HG02884 (cell line): Measurements from ENCODE around the gene SERPINE3.

Experiments used
- ATAC-seq: cut with Tn5 transposase; IDR thresholded peaks from one replicate; pipeline ENCODE4 v1.9.1; 2021; ENCODE audit warnings: mild to moderate bottlenecking, moderate library complexity; ENCODE audit not compliant: unreplicated experiment

The SERPINE3 gene

DNA sequence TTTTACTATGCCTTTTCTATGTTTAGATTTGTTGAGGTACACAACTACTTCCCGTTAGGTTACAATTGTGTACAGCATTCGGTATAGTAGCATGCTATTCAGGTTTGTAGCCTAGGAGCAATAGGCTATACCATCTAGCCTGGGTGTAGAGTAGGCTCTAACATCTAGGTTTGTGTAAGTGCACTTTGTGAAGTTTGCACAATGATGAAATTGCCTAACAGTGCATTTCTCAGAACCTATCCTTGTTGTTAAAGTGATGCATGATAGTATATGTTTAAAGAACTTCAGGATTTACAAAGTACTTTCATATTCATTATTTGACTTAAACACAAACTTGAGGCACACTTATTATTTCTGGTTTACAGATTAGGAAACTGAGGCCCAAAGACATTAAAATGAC lies 11.5 kb upstream of the SERPINE3 start:
- ATAC-seq = no peak

DNA sequence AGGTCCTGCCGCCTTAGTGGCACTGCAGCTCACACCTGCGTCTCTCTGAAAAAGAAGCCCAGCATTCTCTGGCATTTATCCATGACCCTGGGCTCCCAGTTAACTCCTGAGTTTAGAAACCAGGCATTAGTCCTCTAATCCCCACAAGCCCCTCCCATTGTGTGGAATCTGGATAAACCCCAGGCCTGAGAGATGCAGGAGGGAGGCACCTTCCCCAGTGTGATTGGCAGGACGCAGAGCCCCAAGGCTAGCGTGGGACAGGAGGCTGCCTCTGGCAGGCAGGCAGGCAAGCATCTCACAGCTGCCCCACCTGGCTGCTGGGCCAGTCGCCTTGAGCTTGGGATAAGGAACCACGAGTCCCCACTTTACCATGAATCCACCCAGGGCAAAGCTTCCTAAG lies 11.0 kb upstream of the SERPINE3 start:
- ATAC-seq = no peak

DNA sequence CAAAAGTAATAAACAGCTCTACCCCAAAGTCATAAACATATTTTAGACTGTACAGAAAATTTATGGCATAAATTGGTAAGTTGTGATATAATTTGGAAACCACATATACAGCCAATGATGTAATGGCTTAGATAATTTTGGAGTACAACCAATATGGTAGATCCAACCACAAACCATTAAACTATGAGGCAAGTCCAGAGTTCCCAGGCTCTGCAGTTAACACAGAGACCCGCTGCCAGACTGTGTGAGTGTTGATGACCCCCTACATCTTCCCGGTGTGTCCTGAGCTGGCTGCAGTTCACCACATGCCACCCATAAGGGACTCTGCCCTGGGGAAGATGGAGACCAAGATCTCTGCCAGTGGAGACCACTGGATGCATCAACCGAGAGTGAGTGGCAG lies 9.9 kb upstream of the SERPINE3 start:
- ATAC-seq = no peak

DNA sequence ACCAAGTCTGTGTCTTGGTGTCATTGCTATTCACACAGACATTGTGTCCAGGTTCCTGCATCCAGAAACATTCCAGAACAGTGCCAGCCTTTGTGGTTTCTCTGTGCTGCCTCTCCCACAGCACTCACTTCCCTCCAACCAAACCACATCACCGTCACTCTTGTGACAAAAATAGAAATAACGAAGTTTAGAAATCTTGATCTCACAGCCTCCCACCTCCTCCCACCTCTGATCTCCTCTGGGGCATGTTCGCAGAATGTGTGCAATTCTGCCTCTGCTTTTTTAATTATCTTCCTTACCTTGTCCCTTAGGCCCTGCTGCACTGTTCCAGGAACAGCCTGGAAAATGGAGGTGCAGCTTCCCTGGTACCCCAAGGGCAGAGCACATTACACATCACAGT lies 8.7 kb upstream of the SERPINE3 start:
- peak; percentile 54 for ATAC-seq

DNA sequence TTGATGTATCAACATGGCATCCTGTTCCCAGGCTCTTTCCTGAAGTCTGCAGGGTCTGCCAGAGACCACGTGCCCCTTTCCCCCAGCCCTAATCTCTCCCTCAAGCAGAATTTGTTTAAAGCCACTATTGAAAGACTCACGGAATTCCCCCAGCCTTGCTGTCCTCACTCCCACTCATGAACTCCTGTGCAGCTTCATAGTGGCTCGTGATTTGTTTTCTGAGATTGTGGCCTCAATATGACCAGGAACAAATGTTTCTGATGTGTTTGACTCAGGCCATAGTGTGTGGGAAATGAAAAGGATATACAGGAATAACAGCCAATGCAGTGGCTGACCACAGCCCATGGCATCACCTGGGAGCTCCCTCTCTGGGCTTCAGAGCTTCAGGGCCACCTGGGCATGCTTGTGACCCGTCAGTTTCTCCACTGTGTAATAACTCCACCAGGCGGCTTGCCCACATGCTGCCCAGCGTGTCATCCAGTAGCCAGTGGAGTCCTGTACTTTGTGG lies 8.1 kb upstream of the SERPINE3 start:
- peak; percentile 62 for ATAC-seq

DNA sequence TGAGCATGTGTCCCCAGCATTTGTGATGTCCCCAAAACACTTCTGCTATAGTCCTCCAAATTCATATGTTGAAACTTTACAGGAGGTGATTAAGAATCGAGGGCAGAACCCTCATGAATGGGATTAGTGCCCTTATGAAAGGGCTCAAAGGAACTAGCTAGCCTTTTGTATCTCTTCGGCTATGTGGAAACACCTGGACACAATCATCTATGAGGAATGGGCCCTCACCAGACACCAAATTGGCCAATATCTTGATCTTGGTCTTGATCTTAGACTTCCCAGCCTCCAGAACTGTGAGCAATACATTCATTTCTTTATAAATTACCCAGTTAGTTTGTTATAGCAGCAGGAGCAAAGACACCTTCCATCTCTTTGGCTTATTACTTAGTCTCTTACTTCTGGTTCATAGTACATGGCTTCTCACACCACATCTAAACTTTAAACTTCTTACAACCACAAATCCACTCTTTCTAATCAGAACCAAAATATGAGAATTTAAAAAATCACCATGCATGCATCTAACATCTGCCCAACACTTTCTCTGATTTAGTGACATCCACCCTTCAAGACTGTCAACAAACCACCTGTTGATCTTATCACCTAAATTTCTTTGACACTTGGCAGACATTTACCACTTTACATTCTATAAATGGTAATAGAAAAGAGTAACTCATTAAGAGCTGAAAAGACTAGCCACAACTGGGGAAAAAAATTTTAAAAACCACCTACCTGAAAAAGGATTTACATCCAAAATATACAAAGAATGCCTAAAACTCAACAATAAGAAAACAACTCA lies 6.7 kb upstream of the SERPINE3 start:
- no peak for ATAC-seq

DNA sequence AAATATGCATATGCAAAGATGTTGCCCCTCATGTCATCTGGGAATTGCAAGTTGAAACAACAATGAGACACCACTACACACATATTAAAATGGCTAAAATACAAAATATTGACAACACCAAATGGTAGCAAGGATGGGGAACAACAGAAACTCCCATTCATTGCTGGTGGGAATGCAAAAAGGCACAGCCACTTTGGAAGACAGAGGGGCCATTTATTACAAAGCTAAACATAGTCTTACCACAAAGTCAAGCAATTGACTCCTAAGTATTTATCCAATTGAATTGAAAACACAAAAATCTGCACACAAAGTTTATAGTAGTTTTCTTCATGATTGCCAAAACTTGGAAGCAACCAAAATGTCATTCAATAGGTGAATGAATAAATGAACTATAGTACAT lies 6.1 kb upstream of the SERPINE3 start:
- ATAC-seq = no peak

DNA sequence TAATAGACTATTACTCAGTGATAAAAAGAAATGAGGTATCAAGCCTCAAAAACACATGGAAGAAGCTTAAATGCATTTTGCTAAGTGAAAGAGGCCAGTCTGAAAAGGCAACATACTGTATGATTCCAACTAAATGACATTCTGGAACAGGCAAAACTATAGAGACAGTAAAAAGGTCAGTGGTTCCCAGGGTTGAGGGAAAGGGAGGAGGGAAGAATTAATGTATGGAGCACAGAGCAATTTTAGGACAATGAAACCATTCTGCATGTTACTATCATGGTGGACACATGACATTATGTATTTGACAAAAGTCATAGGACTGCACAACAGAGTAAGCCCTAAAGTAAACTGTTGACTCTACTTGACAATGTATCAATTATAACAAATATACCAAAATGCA lies 5.7 kb upstream of the SERPINE3 start:
- no peak for ATAC-seq

DNA sequence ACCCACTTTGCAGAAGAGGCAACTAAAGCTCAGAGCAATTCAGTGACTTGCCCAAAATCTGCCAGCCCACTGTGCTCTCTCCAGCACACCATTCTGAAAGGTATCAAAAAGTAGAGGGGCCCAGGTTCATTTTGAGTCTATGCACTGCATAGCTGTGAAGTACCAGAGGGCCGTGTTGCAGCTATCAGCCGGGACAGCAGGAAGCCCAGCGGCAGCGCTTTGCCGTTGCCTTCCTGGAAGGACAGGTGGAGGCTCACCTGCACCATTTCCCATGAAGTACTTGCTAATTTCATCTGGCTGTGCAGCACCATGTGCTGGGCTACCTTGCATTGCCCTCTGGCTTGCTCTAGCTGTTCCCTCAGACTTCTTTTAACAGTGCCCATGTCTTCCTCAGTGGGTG lies 2.7 kb upstream of the SERPINE3 start:
- ATAC-seq = no peak

DNA sequence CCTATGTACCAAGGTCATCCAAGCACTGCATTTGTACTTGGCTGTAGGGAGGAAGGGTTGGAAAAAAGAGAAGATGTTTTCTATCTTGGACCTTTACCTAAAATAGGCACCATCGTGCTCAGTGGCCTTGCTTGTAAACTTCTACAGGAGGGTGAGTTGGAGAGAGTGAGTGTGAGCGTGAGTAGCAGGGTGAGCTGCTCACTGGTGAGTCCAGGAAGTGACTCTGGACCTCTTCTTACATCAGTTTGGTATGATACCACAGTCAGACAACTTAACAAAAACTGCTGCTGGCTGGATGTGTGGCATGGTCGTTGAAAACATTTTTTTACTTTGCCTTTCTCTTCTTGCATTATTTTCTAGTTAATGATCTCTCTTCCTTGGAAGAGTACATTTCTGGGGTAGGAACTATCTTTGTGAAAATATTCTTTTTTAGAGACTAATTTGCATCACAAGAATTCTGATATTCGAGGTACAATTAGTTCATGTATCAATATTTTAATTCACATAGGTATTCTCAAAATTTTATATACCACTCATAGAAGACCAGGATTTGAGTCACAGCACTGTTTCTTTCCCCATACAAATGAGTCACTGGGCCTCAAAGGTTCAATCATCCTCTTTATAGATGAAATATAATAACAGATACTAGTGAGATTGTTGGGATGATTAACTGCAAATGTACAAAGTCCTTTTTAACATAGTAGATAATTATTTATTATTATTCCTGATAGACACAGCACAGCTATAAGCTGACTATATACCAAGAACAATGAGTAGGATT lies 651 bp downstream of the SERPINE3 start:
- ATAC-seq = no peak

DNA sequence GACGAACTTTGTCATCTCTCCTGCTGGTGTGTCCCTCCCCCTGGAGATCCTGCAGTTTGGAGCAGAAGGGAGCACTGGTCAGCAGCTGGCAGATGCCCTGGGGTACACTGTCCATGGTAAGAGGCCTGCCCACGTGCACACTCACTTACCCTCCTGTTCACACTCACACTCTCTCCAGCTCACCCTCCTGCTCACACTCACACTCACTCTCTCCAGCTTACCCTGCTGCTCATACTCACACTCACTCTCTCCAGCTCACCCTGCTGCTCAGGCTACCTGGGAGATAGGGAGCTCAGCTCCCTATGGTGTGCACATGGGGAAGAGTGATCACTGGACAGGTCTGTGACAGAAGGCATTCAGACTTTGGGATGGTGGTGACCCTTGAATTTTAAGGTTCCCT lies 1.7 kb downstream of the SERPINE3 start:
- no peak for ATAC-seq

DNA sequence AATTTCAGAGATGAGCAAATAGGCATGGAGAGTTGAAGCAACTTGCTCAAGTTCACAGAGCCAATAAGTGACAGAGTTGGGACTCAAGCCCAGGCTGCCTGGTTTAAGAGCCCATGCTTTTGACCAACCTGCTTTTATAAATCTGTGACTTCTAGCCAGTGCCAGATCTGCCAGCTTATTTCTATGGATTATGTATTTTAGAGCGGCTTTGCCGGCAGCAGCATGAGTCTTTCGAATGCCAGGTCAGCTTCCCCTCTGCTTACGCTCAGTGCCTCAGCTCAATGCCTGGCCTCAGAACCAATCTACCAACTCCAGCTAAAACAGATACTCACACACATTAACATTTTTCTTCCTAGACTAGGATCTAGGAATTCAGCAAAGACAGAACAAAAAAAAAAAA lies 2.3 kb downstream of the SERPINE3 start:
- no peak for ATAC-seq

DNA sequence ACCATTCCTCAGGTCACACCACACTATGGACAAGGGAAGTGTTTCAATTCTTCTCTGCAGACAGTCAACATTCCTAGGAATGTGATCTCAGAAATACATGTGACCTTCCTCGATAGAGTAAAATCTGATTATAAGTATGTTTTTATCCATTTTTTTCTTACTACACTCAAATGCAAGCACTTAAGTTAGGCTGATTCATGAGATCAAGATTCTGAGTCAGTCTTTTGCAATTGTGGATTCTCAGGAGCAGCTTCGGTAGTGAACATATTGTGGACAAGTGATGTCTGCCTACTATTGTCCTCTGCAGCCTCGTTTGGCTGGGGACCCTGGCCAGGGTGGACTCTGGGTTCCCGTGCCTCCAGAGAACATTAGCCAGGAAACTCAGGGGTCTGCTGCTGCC lies 3.2 kb downstream of the SERPINE3 start:
- no peak for ATAC-seq

DNA sequence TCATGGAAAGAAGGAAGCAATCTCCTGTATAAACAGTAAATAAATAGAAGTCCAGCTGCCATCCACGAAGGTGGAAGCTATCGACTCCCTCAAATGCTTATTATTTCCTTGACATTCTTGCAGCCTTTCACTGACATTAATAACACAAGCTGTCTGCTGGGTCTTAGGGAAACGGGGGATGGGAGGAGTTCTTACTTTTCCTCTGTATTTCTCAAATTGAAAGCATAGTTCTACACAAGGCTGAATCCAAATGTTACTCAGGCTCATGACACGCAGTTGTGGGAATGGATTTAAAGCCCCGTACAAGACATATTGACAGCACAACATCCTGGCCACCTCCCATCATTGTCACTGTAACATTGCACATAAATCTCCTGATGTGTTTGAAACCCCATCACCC lies 4.0 kb downstream of the SERPINE3 start:
- ATAC-seq = no peak

DNA sequence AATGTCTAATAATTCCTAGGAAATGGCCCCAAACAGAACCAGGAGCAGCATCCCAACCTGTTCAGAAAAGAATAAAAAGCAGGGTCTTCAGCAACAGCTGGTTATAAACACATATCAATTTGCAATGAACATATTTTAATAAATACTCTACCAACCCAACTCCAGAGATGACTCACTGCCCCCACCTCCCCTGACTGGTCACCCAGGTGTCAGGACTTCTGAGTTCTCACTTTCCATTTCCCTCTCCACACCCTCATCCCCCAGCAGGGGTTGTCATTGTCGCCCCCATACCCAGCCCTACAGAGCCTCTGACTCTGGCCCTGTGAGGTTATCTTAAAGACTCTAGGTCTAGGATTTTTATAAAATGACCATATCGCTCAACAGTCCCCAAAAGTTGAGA lies 6.9 kb downstream of the SERPINE3 start:
- ATAC-seq = no peak

DNA sequence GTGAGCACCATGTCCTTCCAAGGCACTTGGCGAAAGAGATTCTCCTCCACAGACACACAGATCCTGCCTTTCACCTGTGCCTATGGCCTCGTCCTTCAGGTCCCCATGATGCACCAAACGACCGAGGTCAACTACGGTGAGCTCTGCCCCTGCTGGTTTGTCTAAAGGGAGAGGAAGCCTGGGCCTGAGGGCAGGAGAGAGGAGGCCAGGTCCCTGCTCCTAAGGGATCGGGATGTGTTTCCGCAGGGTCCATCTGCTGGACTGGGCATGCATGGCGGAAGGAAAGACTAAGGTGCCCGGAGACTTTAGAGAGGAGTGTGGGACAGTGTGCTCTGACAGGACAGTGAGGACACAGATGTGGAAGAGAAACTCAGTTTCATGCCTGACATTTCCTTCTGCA lies 7.6 kb downstream of the SERPINE3 start:
- no peak for ATAC-seq

DNA sequence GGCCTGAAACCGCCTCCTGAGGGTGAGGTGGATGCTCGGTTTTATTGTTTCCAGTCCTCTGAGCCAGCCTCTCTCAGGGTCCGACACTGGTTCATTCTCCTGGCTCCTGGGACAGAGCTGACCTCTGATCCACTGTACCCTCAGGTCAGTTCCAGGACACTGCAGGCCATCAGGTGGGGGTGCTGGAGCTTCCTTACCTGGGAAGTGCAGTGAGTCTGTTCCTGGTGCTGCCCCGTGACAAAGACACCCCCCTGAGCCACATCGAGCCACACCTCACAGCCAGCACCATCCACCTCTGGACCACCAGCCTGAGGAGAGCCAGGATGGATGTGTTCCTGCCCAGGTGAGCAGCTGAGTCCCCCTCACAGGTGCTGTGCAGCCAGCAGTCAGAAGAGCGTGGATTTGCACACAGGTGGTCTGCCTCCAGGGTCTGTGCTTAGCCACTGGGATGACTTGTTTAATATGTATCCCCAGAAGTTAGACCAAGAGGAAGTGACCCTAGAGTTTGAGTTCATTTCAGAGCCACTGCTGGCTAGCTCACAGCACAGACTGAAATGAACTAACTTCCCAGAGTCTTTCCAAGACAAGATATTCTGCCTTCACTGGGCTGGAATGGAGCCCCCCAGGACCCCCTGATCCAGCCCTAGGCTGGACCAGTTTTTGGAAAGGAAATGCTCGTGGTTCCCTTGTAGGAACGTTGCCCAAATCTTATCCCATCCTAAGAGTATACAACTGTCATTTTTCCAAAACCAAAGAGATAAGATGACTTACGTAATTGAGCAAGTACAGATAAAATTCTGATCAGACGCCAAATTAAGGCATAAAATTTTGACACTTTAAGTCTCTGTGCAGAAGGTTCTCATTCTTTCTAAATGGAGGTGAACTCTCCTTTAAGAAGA lies 8.8 kb downstream of the SERPINE3 start:
- ATAC-seq = no peak

DNA sequence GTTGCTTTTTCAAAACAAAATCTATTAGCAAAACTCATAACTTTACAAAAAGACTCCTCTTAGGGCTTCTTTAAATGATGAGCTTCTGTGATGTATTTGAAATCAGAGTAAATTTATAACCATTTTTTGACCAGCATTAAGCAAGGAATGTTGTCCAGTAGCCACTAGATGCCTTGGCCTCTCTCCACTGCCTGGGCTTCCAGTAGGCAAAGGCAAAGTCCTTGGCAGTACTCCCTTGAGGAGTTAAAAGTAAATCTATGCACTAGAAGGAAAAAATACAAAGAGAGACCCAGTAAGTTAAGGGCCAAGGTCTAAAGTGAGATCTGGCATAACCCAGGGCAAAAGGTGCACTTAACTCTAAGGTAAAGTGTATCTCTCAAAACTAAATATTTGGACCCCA lies 9.5 kb downstream of the SERPINE3 start:
- no peak for ATAC-seq

DNA sequence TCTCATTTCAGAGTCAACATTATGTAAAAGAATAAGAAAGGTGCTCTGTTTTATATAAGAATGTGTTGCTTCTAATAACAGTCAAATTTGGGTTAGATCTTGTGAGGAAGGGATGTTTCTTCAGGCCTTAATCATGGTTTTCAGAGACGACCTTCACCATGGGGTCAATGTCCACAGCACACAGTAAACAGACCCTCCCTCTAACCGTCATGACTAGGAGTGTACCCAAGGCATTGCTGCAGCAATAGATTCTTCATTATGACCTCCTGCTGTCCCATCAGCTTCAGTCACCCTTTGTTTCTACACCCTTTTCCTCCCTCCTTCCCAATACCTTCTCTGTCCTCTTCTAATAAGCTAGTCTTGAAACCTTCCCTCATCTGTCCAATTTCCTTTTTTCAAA lies 15.7 kb downstream of the SERPINE3 start:
- ATAC-seq = no peak

DNA sequence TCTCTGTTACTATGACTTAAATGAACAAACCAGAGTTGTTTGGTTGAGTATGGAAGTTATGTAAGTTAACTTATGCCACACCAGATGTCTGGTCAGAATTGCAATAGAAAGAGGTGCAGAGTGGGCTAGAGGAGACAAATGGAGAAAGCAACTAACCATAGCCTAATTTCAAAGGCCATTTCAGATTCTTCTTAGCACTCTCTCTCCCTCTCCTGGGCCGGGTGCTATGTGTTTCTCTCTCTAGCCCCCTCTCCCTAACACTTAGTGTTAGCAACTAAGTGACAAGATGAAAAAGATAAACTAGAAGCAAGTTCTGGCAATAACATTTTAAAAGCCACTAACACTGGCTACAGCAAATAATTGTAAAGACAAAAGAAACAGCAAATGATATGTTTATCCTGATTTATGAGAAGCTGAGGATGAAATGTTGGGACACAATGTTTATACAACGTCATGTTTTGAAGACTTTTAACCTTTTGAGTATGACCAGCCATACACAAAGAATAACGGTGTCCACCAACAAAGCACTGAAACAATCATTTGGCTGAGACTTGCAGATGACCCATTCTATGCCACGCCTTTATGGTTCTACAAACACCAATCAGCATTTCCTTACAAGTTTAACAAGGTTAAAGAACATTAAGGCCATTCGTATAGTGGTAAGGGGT lies 18.6 kb downstream of the SERPINE3 start:
- no peak for ATAC-seq

DNA sequence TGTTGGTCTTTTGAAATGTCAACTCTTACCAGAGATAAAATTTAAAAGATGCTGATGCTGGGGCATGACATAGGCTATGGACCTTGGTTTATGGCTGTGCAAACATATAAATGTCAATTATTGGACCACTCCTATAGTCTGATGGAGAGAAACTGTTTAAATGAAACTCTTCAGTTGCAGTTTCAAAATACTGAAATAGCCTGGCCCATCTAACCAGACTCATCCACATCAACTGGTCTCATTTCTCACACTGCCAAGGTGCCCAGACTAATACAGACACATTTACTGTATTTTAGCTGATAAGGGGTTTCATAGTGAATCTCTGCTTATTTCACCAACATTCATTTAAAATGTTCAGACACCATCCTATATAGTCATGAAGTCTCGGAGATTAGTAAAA lies 19.9 kb downstream of the SERPINE3 start:
- ATAC-seq = no peak
